Right atrium auricular region (tissue), 2 donors: ENCODE measurements around the gene DDN. TPM values are rescaled to one million over a fixed set of nuclear protein-coding genes. Genes with fewer than 3 reads are reported as not detected.

Experiments
- DNase-seq: peaks from one replicate; pipeline ENCODE4 v3.0.0-alpha.2; 2019; ENCODE audit warnings: low spot score
- H3K27ac ChIP-seq, 2 donors: fragments of 200-600 bp; sonication (generic); 1 replicate in 1 of 2; 2 replicates in 1 of 2; pipeline ENCODE4 v1.5.1; 2016 to 2019
- H3K27me3 ChIP-seq, 2 donors: fragments of 200-600 bp; sonication (generic); one replicate each; pipeline versions ENCODE4 v1.5.1 to v1.6.0; 2017 to 2019
- H3K36me3 ChIP-seq: fragments of 200-600 bp; sonication (generic); one replicate; pipeline ENCODE4 v1.5.1; 2016
- H3K4me1 ChIP-seq, 2 donors: fragments of 200-600 bp; sonication (generic); one replicate each; pipeline versions ENCODE4 v1.5.1 to v1.6.0; 2017 to 2019
- H3K4me3 ChIP-seq, 2 donors: fragments of 200-600 bp; sonication (generic); 1 replicate in 1 of 2; 2 replicates in 1 of 2; pipeline ENCODE4 v1.5.1; 2017 to 2019; ENCODE audit warnings: mild to moderate bottlenecking in 1 of 2, moderate library complexity in 1 of 2
- H3K9me3 ChIP-seq, 2 donors: fragments of 200-600 bp; sonication (generic); one replicate each; pipeline ENCODE4 v1.5.1; 2019
- total RNA-seq, 2 donors: library from RNA; depleted of rRNA; stranded (reverse); fragments of >200 nt; gene quantifications; one replicate each; pipeline ENCODE4 v1.1.0, GENCODE V29; 2016
- TF ChIP-seq, protein P1 (sequence below), 2 donors: fragments of 200-600 bp; sonication (generic); IDR thresholded peaks; one replicate each; pipeline ENCODE4 v1.5.1; 2019; ENCODE audit warnings: antibody characterized with exemption in 2 of 2

The DDN gene
- total RNA-seq, 2 donors from 2014 or later: 0.44 to 0.67 TPM

DNA sequence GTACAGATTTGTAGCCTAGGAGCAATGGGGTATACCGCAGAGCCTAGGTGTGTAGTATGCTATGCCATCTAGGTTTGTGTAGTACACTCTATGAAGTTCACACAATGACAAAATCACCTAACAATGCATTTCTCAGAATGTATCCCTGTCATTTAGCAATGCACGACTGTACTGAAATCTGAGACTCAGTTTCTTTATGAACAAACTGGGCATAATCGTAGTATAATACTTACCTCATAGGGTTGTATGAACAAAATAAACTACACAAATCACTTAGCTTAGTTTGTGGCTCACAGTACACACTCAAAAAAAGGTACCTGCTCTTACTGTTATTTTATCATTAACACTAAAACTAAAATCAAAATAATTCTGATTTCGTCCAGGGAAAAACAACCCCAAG lies 26.3 kb upstream of the DDN start:
- no peak overlapping the region for H3K4me3 ChIP-seq
- peaks cover 87% of the 10 kb centered on the region for H3K36me3 ChIP-seq
- H3K27me3 ChIP-seq: no peaks in the 10 kb centered on the region
- no peaks in the 10 kb centered on the region for H3K4me1 ChIP-seq
- H3K27ac ChIP-seq: no peak overlapping the region
- DNase-seq: no peak
- H3K9me3 ChIP-seq: no peaks in the 10 kb centered on the region
- TF ChIP-seq, protein P1, sequence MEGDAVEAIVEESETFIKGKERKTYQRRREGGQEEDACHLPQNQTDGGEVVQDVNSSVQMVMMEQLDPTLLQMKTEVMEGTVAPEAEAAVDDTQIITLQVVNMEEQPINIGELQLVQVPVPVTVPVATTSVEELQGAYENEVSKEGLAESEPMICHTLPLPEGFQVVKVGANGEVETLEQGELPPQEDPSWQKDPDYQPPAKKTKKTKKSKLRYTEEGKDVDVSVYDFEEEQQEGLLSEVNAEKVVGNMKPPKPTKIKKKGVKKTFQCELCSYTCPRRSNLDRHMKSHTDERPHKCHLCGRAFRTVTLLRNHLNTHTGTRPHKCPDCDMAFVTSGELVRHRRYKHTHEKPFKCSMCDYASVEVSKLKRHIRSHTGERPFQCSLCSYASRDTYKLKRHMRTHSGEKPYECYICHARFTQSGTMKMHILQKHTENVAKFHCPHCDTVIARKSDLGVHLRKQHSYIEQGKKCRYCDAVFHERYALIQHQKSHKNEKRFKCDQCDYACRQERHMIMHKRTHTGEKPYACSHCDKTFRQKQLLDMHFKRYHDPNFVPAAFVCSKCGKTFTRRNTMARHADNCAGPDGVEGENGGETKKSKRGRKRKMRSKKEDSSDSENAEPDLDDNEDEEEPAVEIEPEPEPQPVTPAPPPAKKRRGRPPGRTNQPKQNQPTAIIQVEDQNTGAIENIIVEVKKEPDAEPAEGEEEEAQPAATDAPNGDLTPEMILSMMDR (IDR thresholded peaks at IDR 0.05): no peak

- Histone ChIP-seq H3K4me1 (peaks cover 0 to 6% of the 10 kb centered on the region in 2 donors), H3K9me3 (no peaks in the 10 kb centered on the region), H3K36me3 (peaks cover 86% of the 10 kb centered on the region), H3K27me3 (no peaks in the 10 kb centered on the region), H3K27ac (no peak overlapping the region), H3K4me3 (no peak overlapping the region)
- DNase-seq: no peak
- TF ChIP-seq, protein P1 (IDR thresholded peaks at IDR 0.05): no peak
Observed at GRCh38 chr12:49024543-49024942, 25.4 kb upstream of the DDN start.

GRCh38 chr12:49023812-49024211 lies 24.6 kb upstream of the DDN start:
- no peak for DNase-seq
- Histone ChIP-seq H3K4me3 (no peak overlapping the region), H3K9me3 (no peaks in the 10 kb centered on the region), H3K27ac (no peak overlapping the region), H3K36me3 (peaks cover 80% of the 10 kb centered on the region), H3K27me3 (no peaks in the 10 kb centered on the region), H3K4me1 (peaks cover 0 to 13% of the 10 kb centered on the region in 2 donors)
- TF ChIP-seq, protein P1 (IDR thresholded peaks at IDR 0.05): no peak

DNA sequence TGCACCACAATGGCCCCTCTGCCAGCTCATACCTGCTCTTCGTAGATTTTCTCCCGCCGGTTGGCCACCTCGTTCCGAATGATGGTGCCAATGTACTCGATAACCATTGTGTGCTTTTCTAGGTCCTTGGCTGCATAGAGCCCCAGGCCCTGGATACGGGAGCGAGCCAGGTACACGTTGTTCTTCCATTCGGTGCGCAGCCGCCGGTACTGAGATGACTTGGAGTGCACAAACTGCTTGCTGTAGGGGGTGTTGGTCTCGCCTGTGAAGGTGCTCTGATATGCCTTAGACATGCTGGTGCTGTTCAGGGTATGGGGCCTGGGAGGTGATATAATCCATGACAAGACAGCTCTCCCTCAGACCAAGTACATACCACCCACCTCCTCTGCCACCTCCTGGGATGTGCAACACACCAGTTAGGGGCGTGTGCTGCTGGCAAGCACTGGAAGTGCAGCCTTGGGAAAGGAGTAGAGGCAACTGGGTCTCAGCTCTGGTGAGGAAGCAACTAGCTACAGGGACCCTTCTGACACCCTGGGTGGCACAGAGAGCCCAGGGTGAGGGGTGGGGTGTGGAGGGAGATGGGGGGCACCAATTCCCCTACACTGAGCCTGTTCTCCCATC lies 23.5 kb upstream of the DDN start:
- DNase-seq: no peak
- TF ChIP-seq, protein P1 (IDR thresholded peaks at IDR 0.05): no peak
- Histone ChIP-seq H3K27me3 (no peaks in the 10 kb centered on the region), H3K9me3 (no peaks in the 10 kb centered on the region), H3K4me3 (no peak overlapping the region), H3K4me1 (peaks cover 0 to 17% of the 10 kb centered on the region in 2 donors), H3K36me3 (peaks cover 69% of the 10 kb centered on the region), H3K27ac (no peak overlapping the region)

GRCh38 chr12:49021292-49021915 lies 22.2 kb upstream of the DDN start:
- DNase-seq: no peak
- Histone ChIP-seq H3K36me3 (peaks cover 56% of the 10 kb centered on the region), H3K27ac (no peak overlapping the region), H3K4me1 (peaks cover 0 to 29% of the 10 kb centered on the region in 2 donors), H3K4me3 (no peak overlapping the region), H3K27me3 (no peaks in the 10 kb centered on the region), H3K9me3 (no peaks in the 10 kb centered on the region)
- TF ChIP-seq, protein P1 (IDR thresholded peaks at IDR 0.05): no peak
